Activated CD4-positive, alpha-beta T cell treated with anti-CD3 and anti-CD28 coated beads, Interleukin-2, amount 10 ng/mL, durations not matched to agents 24 days and 14 days (primary cell): ENCODE measurements around the gene GOLGA6D. TPM values are rescaled to one million over a fixed set of nuclear protein-coding genes. Genes with fewer than 3 reads are reported as not detected.
"Not testable (repeated sequence)": the region's sequence is repeated elsewhere in the genome, so short reads cannot be mapped to it uniquely, and the experiment has no call there.

Experiments used
- DNase-seq: peaks from one replicate; pipeline ENCODE4 v3.0.0; 2022
- H3K27ac Mint-ChIP-seq: one replicate; pipeline ENCODE4 v1.8.0; 2022; ENCODE audit warnings: mild to moderate bottlenecking, mixed read lengths
- H3K27me3 Mint-ChIP-seq: one replicate; pipeline ENCODE4 v1.8.0; 2022; ENCODE audit warnings: mixed read lengths
- H3K36me3 Mint-ChIP-seq: one replicate; pipeline ENCODE4 v1.8.0; 2022; ENCODE audit warnings: low read depth, mild to moderate bottlenecking, mixed read lengths
- H3K4me1 Mint-ChIP-seq: one replicate; pipeline ENCODE4 v1.8.0; 2021; ENCODE audit warnings: mixed read lengths
- H3K4me3 Mint-ChIP-seq: one replicate; pipeline ENCODE4 v1.8.0; 2022; ENCODE audit warnings: mild to moderate bottlenecking, moderate library complexity, mixed read lengths
- H3K9me3 Mint-ChIP-seq: one replicate; pipeline ENCODE4 v1.8.0; 2021; ENCODE audit warnings: mixed read lengths
- intact Hi-C: fragments of 100-400 bp; cut with micrococcal nuclease; formaldehyde crosslinking; loops from one replicate; pipeline ENCODE4 v1.15.1; 2023
- total RNA-seq: library from RNA; stranded (reverse); gene quantifications from 2 replicates; pipeline ENCODE4 v1.2.3, GENCODE V29; 2022

The GOLGA6D gene
- total RNA-seq, 1 donor from 2014 or later, result not detected

- DNase-seq, H3K4me1 Mint-ChIP-seq, H3K4me3 Mint-ChIP-seq, H3K9me3 Mint-ChIP-seq, H3K27me3 Mint-ChIP-seq, intact Hi-C loops, H3K27ac Mint-ChIP-seq, H3K36me3 Mint-ChIP-seq: not testable (repeated sequence)
Measured at GRCh38 chr15:75258620-75259343, 23.9 kb upstream of the GOLGA6D start.

- H3K9me3 Mint-ChIP-seq, H3K4me3 Mint-ChIP-seq, H3K27me3 Mint-ChIP-seq, DNase-seq, H3K36me3 Mint-ChIP-seq, intact Hi-C loops, H3K4me1 Mint-ChIP-seq, H3K27ac Mint-ChIP-seq: not testable (repeated sequence)
Measured at GRCh38 chr15:75259873-75260272, 22.8 kb upstream of the GOLGA6D start.

GRCh38 chr15:75273751-75274359 is 8.8 kb upstream of the GOLGA6D start:
- intact Hi-C loops, result not testable (repeated sequence)

GRCh38 chr15:75274509-75275107 is 8.0 kb upstream of the GOLGA6D start:
- H3K27me3 Mint-ChIP-seq, H3K9me3 Mint-ChIP-seq, H3K4me1 Mint-ChIP-seq, H3K27ac Mint-ChIP-seq, intact Hi-C loops, H3K4me3 Mint-ChIP-seq, H3K36me3 Mint-ChIP-seq: not testable (repeated sequence)
- DNase-seq, result peak; percentile 95

More at GRCh38 chr15:75273751-75274359, 8.8 kb upstream of the GOLGA6D start:
- peak; percentile 57 for DNase-seq
- H3K27me3 Mint-ChIP-seq, H3K4me3 Mint-ChIP-seq, H3K4me1 Mint-ChIP-seq, H3K9me3 Mint-ChIP-seq, H3K27ac Mint-ChIP-seq, H3K36me3 Mint-ChIP-seq: not testable (repeated sequence)

GRCh38 chr15:75275617-75276016 is 7.0 kb upstream of the GOLGA6D start:
- intact Hi-C loops, H3K27me3 Mint-ChIP-seq, H3K27ac Mint-ChIP-seq: not testable (repeated sequence)

GRCh38 chr15:75278497-75278896 is 4.1 kb upstream of the GOLGA6D start:
- intact Hi-C loops, H3K27ac Mint-ChIP-seq, H3K4me1 Mint-ChIP-seq, H3K36me3 Mint-ChIP-seq, H3K4me3 Mint-ChIP-seq, H3K9me3 Mint-ChIP-seq, H3K27me3 Mint-ChIP-seq: not testable (repeated sequence)
- peak; percentile 62 for DNase-seq

More at GRCh38 chr15:75275617-75276016, 7.0 kb upstream of the GOLGA6D start:
- H3K4me3 Mint-ChIP-seq, H3K9me3 Mint-ChIP-seq, H3K36me3 Mint-ChIP-seq, H3K4me1 Mint-ChIP-seq: not testable (repeated sequence)
- DNase-seq, result peak; percentile 68

- H3K4me3 Mint-ChIP-seq, intact Hi-C loops, H3K27ac Mint-ChIP-seq, DNase-seq, H3K27me3 Mint-ChIP-seq, H3K9me3 Mint-ChIP-seq, H3K4me1 Mint-ChIP-seq, H3K36me3 Mint-ChIP-seq: not testable (repeated sequence)
Measured at GRCh38 chr15:75284152-75284551, 1.5 kb downstream of the GOLGA6D start.

- DNase-seq, result peak; percentile 38
- H3K36me3 Mint-ChIP-seq, H3K9me3 Mint-ChIP-seq, H3K4me1 Mint-ChIP-seq, H3K27me3 Mint-ChIP-seq, intact Hi-C loops, H3K4me3 Mint-ChIP-seq, H3K27ac Mint-ChIP-seq: not testable (repeated sequence)
Measured at GRCh38 chr15:75293660-75294059, 11.0 kb downstream of the GOLGA6D start.

GRCh38 chr15:75298541-75299310 is 16.1 kb downstream of the GOLGA6D start:
- intact Hi-C loops, H3K9me3 Mint-ChIP-seq, H3K36me3 Mint-ChIP-seq, H3K4me3 Mint-ChIP-seq, H3K4me1 Mint-ChIP-seq, H3K27ac Mint-ChIP-seq, DNase-seq, H3K27me3 Mint-ChIP-seq: not testable (repeated sequence)

- intact Hi-C loops, H3K27ac Mint-ChIP-seq, H3K4me1 Mint-ChIP-seq, H3K9me3 Mint-ChIP-seq, H3K36me3 Mint-ChIP-seq, H3K4me3 Mint-ChIP-seq: not testable (repeated sequence)
- peak; percentile 90 for DNase-seq
- peaks cover 15% of the 10 kb centered on the region for H3K27me3 Mint-ChIP-seq
Measured at GRCh38 chr15:75299311-75299688, 16.7 kb downstream of the GOLGA6D start.

- H3K4me1 Mint-ChIP-seq, H3K36me3 Mint-ChIP-seq, DNase-seq, intact Hi-C loops, H3K27ac Mint-ChIP-seq, H3K9me3 Mint-ChIP-seq, H3K4me3 Mint-ChIP-seq: not testable (repeated sequence)
- peaks cover 21% of the 10 kb centered on the region for H3K27me3 Mint-ChIP-seq
Measured at GRCh38 chr15:75300026-75300425, 17.4 kb downstream of the GOLGA6D start.

GRCh38 chr15:75302318-75302717 is 19.7 kb downstream of the GOLGA6D start:
- DNase-seq, result no peak
- Mint-ChIP-seq H3K9me3 (no peaks in the 10 kb centered on the region), H3K36me3 (no peaks in the 10 kb centered on the region), H3K27ac (no peak overlapping the region), H3K4me1 (no peaks in the 10 kb centered on the region), H3K4me3 (no peak overlapping the region), H3K27me3 (peaks cover 34% of the 10 kb centered on the region)
- intact Hi-C loops, result no loop called here

GRCh38 chr15:75302753-75303152 is 20.1 kb downstream of the GOLGA6D start:
- intact Hi-C loops, H3K36me3 Mint-ChIP-seq, DNase-seq, H3K9me3 Mint-ChIP-seq, H3K27ac Mint-ChIP-seq, H3K4me3 Mint-ChIP-seq, H3K4me1 Mint-ChIP-seq: not testable (repeated sequence)
- peaks cover 36% of the 10 kb centered on the region for H3K27me3 Mint-ChIP-seq

GRCh38 chr15:75306188-75306587 is 23.6 kb downstream of the GOLGA6D start:
- H3K4me1 Mint-ChIP-seq, result no peaks in the 10 kb centered on the region
- H3K36me3 Mint-ChIP-seq, result no peaks in the 10 kb centered on the region
- H3K27ac Mint-ChIP-seq, result no peak overlapping the region
- intact Hi-C loops, result no loop called here
- no peaks in the 10 kb centered on the region for H3K9me3 Mint-ChIP-seq
- H3K27me3 Mint-ChIP-seq, result peaks cover 51% of the 10 kb centered on the region
- no peak for DNase-seq
- H3K4me3 Mint-ChIP-seq, result no peak overlapping the region
